ENCODE measurements around the gene ZIC1. TPM values are rescaled to one million over a fixed set of nuclear protein-coding genes. Genes with fewer than 3 reads are reported as not detected.

The ZIC1 gene
- total and polyA plus RNA-seq, 9 donors = 0.05 to 0.45 (median 0.14) TPM; not detected in 5

DNA sequence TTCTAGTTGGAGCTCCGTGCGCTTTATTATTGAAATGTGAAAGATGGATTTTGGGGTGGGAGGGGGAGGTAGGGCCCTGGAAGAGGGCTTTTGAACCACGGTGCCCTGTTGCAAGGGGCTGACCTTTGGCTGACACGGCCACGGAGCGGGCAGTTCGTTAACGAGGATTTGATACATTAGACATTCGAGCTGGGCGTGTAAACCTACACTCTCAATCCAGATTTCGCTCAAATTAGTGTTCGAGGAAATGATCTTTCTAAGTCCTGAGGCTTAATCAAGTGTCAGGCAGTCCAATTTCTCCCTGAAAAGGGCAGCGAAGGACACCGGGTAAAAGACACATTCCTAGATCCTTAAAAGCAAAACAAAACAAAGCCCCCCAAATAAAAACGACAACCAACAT lies 13.0 kb downstream of the ZIC1 start:
- Histone ChIP-seq H3K27ac (no peak overlapping the region), H3K9me3 (no peaks in the 10 kb centered on the region), H3K27me3 (no peaks in the 10 kb centered on the region), H3K36me3 (no peaks in the 10 kb centered on the region), H3K4me3 (no peak overlapping the region), H3K4me1 (ENCODE audit: insufficient read depth) (peaks cover 4% of the 10 kb centered on the region)
- TF ChIP-seq EP300 (IDR thresholded peaks at IDR 0.05) = no peak
- no peak for TF ChIP-seq POLR2A (IDR thresholded peaks at IDR 0.05)
- TF ChIP-seq, protein P1, sequence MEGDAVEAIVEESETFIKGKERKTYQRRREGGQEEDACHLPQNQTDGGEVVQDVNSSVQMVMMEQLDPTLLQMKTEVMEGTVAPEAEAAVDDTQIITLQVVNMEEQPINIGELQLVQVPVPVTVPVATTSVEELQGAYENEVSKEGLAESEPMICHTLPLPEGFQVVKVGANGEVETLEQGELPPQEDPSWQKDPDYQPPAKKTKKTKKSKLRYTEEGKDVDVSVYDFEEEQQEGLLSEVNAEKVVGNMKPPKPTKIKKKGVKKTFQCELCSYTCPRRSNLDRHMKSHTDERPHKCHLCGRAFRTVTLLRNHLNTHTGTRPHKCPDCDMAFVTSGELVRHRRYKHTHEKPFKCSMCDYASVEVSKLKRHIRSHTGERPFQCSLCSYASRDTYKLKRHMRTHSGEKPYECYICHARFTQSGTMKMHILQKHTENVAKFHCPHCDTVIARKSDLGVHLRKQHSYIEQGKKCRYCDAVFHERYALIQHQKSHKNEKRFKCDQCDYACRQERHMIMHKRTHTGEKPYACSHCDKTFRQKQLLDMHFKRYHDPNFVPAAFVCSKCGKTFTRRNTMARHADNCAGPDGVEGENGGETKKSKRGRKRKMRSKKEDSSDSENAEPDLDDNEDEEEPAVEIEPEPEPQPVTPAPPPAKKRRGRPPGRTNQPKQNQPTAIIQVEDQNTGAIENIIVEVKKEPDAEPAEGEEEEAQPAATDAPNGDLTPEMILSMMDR (IDR thresholded peaks at IDR 0.05) = no peak
- 8 to 12% (median 11%) methylated on average over 15 of the region's 15 CpGs for WGBS, 3 donors
- DNase-seq = no peak
- intact Hi-C loops (cut with DNase I) = loop anchor here in 1 of 4 donors (10.0 kb wide), 1 partner anchor 1367 kb away; no protein-coding TSS in a partner anchor

DNA sequence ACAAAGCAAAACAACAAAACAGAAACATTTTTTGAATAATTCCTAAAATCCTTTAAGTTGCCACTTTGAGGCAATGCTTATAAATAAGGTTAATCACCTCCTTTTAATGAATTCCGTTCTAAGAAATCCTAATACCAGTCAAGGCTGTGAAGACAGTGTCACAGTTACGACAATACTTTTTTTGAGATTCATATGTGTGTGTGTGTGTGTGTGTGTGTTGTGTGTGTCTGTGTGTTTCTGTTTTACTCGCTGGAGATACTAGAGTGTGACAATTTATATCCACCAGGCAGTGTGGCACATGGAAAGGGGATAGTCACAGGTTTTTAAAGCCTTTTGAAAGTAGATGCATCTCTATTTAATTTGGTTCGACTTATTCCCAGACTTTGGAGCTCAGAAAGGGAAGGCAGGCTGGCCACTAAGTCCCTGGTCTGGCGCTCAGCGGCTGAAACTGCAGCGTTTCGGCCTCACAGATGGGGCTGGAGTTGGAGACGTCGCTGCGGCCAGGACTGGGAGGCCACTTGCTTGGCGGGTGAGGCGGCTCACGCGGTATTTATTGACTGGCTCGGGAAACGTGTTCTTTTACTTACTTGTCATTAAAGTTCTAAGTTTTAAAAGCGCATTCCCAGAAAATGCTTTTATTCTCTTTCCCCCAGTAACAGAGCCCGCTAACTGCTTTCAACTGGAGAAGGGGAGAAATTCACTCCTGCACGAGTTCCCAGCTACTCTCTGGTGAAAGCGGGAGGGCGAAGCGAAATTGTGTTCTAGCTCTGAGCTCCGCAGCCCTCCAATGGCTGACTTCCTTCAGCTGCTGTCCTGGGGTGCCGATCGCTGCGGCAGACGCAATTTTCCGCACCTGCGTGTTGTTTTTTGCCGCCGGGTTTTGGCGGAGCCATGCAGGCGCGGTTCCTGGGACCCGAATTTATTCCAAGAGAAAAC lies 13.7 kb downstream of the ZIC1 start:
- Histone ChIP-seq H3K4me1 (ENCODE audit: insufficient read depth) (peaks cover 4% of the 10 kb centered on the region), H3K27ac (no peak overlapping the region), H3K4me3 (no peak overlapping the region), H3K9me3 (no peaks in the 10 kb centered on the region), H3K36me3 (no peaks in the 10 kb centered on the region), H3K27me3 (no peaks in the 10 kb centered on the region)
- 6 to 11% (median 9%) methylated on average over 36 of the region's 36 CpGs for WGBS, 3 donors
- DNase-seq = no peak
- TF ChIP-seq EP300 (IDR thresholded peaks at IDR 0.05) = no peak
- no peak for TF ChIP-seq POLR2A (IDR thresholded peaks at IDR 0.05)
- TF ChIP-seq, protein P1 (IDR thresholded peaks at IDR 0.05) = no peak
- intact Hi-C loops (cut with DNase I) = loop anchor here in 1 of 4 donors (10.0 kb wide), 1 partner anchor 1368 kb away; no protein-coding TSS in a partner anchor

DNA sequence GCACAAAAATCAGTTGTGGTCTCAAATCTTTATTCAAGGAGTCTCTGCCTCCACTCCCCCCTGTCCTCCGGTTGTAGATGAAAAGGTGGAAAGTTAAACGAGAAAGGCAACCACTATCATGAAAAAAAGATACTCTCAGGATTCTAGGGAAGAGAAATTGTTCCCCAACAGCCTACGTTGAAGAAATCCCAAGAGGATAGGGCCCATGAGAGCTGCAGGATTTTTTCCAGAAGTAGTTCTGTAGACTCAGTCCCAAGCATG lies 14.3 kb downstream of the ZIC1 start:
- TF ChIP-seq EP300 (IDR thresholded peaks at IDR 0.05) (no peak), POLR2A (IDR thresholded peaks at IDR 0.05) (no peak)
- TF ChIP-seq, protein P1 (IDR thresholded peaks at IDR 0.05) = no peak
- H3K9me3 ChIP-seq = no peaks in the 10 kb centered on the region
- H3K27ac ChIP-seq = no peak overlapping the region
- H3K36me3 ChIP-seq = no peaks in the 10 kb centered on the region
- no peak overlapping the region for H3K4me3 ChIP-seq
- DNase-seq = no peak
- intact Hi-C loops (cut with DNase I) = loop anchor here in 1 of 4 donors (10.0 kb wide), 1 partner anchor 1369 kb away; no protein-coding TSS in a partner anchor
- WGBS, 3 donors = 1 to 4% (median 2%) methylated on average over 3 of the region's 3 CpGs
- H3K27me3 ChIP-seq = no peaks in the 10 kb centered on the region
- H3K4me1 ChIP-seq (ENCODE audit: insufficient read depth) = peaks cover 4% of the 10 kb centered on the region

DNA sequence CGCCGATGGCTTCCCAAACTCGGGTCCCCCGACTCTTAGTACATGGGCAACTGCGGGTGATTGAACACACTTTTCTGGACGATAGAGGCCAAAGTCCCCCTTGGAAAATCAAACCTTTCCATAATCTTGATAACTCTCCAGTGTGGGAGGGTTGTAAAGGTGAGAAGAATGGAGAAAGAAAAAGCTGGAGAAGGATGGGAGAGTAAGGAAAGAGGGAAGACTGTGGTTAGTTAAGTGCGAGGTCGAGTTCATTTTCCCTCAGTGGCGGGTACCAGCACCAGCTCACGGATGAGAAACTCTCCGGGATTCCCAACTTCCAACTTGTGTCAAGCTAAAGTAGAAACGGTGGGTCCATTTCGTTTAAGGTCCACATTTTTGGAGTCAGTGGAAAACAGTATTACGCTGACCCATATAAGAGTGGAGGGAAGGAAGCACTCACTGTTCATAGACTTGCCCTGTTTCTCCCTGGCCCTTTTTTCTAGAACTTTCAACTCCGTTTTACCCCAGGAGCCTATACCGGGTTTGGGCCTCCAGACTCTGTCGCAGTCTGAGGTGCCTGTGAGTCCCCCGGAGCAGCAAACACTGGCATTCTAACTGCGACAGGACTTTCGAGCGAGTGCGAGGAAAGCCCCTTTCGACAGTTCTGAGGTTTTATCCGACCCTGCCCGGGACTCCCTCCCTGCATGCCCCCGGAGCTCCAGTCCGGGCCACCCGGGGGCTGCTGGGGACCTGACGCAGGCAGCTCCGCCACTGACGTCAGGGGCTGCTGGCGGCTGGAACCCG lies 14.8 kb downstream of the ZIC1 start:
- Histone ChIP-seq H3K4me1 (ENCODE audit: insufficient read depth) (peaks cover 4% of the 10 kb centered on the region), H3K9me3 (no peaks in the 10 kb centered on the region), H3K27ac (no peak overlapping the region), H3K4me3 (no peak overlapping the region), H3K36me3 (no peaks in the 10 kb centered on the region), H3K27me3 (no peaks in the 10 kb centered on the region)
- TF ChIP-seq POLR2A (IDR thresholded peaks at IDR 0.05) (no peak), EP300 (IDR thresholded peaks at IDR 0.05) (no peak)
- TF ChIP-seq, protein P1 (IDR thresholded peaks at IDR 0.05) = no peak
- intact Hi-C loops (cut with DNase I) = loop anchor here in 1 of 4 donors (10.0 kb wide), 1 partner anchor 1369 kb away; no protein-coding TSS in a partner anchor
- 7 to 8% (median 7%) methylated on average over 33 of the region's 33 CpGs for WGBS, 3 donors
- no peak for DNase-seq
